ENCODE results near the gene PABPC1L2A. TPM values are rescaled to one million over a fixed set of nuclear protein-coding genes. Genes with fewer than 3 reads are reported as not detected.
A peak's percentile ranks its signal among the peaks of the same experiment; 100 is the strongest.
"Not testable (repeated sequence)": the region's sequence is repeated elsewhere in the genome, so short reads cannot be mapped to it uniquely, and the experiment has no call there.

Gene PABPC1L2A
- total RNA-seq (2014; rRNA removed; shearing (Covaris generic)): not detected in 2 replicates
- not detected in 2 replicates for polyA plus RNA-seq (2015; cell fraction: cytosol; rRNA removed)
- polyA plus RNA-seq (2015; cell fraction: nucleus; rRNA removed): not detected in 2 replicates

DNA sequence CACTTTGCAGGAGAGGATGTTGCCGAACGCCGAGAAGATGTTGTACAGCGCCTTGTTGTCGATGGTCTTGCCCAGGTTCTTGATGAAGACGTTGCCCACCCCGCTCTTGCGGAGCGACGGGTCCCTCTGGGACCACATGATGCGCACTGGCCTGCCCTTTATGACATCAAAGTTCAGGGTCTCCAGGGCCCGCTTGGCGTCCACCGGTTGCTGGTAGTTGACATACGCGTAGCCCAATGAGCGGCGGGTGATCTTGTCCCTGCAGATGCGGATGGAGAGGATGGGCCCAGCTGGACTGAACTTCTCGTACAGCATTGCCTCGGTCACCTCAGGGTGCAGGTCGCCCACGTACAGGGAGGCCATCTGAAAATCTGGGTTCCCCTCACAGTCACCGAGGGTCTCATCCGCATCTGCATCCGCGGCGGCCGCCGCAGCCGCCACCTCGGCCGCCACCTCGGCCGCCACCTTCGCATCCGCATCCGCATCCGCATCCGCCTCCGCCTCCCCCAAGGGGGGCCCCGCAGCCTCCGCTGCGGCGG lies at the start of gene PABPC1L2A:
Gene PABPC1L2A (minus strand): TSS at position 489 of the 539 bp plus-strand sequence. CDS start 126 bp downstream, at position 363.
- DNase-seq (ENCODE audit: low read depth): not testable (repeated sequence)

GRCh38 chrX:73127700-73128241 lies 48.5 kb upstream of the PABPC1L2A start:
- DNase-seq (ENCODE audit: low read depth): peak; percentile 69

- DNase-seq (ENCODE audit: low read depth): no peak
Measured at GRCh38 chrX:73126240-73126639, 46.9 kb upstream of the PABPC1L2A start.

- not testable (repeated sequence) for DNase-seq (ENCODE audit: low read depth)
Measured at GRCh38 chrX:73099505-73099904, 20.2 kb upstream of the PABPC1L2A start.

DNA sequence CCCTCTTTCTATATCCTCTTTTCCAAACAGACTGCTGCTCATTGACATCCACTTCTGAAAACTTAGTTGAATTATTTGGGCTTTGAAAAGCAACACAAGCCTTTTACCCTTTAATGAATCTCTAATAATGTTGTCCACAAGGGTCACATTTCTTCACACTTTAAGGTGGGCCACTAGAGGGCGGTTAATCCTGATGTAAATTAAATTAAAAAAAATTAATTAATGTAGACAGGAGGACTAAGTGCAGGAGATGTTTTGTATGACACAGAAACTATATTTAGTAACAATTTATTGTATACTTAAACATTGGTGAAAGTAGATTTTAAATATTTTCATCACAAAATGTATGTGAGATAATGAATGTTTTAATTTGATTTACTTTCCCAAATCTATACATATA lies 7.5 kb upstream of the PABPC1L2A start:
- not testable (repeated sequence) for DNase-seq (ENCODE audit: low read depth)

DNA sequence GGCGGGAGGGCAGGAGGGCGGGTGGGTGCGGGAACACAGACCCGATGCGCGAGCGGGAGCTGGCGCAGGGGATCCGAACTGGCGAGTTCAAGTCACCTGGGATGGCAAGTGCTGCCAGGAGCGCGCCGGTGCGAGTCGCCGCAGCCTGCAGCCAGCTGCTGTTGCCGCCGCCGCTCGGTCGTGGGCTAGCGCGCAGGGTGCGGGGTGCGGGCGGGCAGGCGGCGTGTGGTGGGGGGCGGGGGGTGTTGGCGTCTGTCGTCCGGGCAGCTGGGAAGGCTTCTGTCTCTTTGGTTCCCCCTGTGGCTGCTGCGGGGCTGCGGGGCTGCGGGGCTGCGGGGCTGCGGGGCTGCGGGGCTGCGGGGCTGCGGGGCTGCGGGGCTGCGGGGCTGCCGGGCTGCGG lies 572 bp upstream of the PABPC1L2A start:
- not testable (repeated sequence) for DNase-seq (ENCODE audit: low read depth)

- not testable (repeated sequence) for DNase-seq (ENCODE audit: low read depth)
Measured at GRCh38 chrX:73078597-73078996, 715 bp downstream of the PABPC1L2A start.

DNA sequence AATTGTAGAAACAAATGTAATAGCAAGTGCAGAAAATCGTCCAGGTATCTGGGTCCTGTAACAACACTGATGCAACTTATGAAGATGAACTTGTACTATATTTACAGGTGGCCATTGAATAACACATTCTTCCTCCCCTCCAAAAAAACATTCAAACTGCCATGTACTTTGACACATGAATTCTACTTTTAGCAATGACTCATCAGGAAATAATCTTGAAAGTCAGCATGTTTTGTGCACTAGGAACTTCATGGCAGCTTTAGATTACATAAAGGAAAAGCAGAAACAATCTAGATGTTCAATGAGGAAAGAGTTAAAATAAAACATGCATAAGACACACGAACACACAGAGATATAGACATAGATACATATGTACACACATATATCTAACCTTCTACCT lies 2.5 kb downstream of the PABPC1L2A start:
- no peak for DNase-seq (ENCODE audit: low read depth)

GRCh38 chrX:73069365-73070035 lies 9.8 kb downstream of the PABPC1L2A start:
- DNase-seq (ENCODE audit: low read depth): no peak

GRCh38 chrX:73068467-73069364 lies 10.6 kb downstream of the PABPC1L2A start:
- DNase-seq (ENCODE audit: low read depth): no peak

DNA sequence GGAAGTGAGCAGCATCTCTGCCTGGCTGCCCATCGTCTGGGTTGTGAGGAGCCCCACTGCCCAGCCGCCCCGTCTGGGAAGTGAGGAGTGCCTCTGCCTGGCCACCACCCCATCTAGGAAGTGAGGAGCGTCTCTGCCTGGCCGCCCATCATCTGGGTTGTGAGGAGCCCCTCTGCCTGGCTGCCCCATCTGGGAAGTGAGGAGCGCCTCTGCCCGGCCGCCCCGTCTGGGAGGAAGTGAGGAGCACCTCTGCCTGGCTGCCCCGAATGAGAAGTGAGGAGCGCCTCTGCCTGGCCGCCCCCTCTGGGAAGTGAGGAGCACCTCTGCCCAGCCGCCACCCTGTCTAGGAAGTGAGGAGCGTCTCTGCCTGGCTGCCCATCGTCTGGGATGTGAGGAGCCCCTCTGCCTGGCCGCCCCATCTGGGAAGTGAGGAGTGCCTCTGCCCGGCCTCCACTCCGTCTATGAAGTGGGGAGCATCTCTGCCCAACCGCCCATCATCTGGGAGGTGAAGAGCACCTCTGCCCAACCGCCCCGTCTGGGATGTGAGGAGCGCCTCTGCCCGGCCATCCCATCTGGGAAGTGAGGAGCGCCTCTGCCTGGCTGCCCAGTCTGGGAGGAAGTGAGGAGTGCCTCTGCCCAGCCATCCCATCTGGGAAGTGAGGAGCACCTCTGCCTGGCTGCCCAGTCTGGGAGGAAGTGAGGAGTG lies 11.4 kb downstream of the PABPC1L2A start:
- not testable (repeated sequence) for DNase-seq (ENCODE audit: low read depth)

GRCh38 chrX:73028876-73029275 lies 50.4 kb downstream of the PABPC1L2A start:
- DNase-seq (ENCODE audit: low read depth): no peak

Other genes starting within 250 kb of the PABPC1L2A start
- gene FAM236C, start 166.9 kb downstream of the PABPC1L2A start, total RNA-seq (2014; rRNA removed; shearing (Covaris generic)): not detected in 2 replicates
- not detected in 2 replicates for gene FAM236A, start 141.3 kb downstream of the PABPC1L2A start, total RNA-seq (2014; rRNA removed; shearing (Covaris generic))
- gene DMRTC1, start 135.7 kb downstream of the PABPC1L2A start, total RNA-seq (2014; rRNA removed; shearing (Covaris generic)): not detected in 2 replicates
- gene PABPC1L2B, start 76.6 kb downstream of the PABPC1L2A start, total RNA-seq (2014; rRNA removed; shearing (Covaris generic)): not detected in 2 replicates
- 0.67 and 0.80 TPM in 2 replicates for gene NAP1L2, start 135.3 kb upstream of the PABPC1L2A start, total RNA-seq (2014; rRNA removed; shearing (Covaris generic))